Stimulated activated CD4-positive, alpha-beta T cell treated with anti-CD3 and anti-CD28 coated beads, Interleukin-12 subunit alpha, Interleukin-12 subunit beta, amount 100 ng/mL, for 24 hours (primary cell): Measurements from ENCODE around the gene DDX21.
A peak's percentile ranks its signal among the peaks of the same experiment; 100 is the strongest.
"Not testable (repeated sequence)": the region's sequence is repeated elsewhere in the genome, so short reads cannot be mapped to it uniquely, and the experiment has no call there.

Source experiments
- DNase-seq, 2 experiments: peaks; one replicate each; pipeline ENCODE4 v3.0.0-alpha.2; 2020; ENCODE audit warnings: low read depth in 2 of 2

Gene DDX21

DNA sequence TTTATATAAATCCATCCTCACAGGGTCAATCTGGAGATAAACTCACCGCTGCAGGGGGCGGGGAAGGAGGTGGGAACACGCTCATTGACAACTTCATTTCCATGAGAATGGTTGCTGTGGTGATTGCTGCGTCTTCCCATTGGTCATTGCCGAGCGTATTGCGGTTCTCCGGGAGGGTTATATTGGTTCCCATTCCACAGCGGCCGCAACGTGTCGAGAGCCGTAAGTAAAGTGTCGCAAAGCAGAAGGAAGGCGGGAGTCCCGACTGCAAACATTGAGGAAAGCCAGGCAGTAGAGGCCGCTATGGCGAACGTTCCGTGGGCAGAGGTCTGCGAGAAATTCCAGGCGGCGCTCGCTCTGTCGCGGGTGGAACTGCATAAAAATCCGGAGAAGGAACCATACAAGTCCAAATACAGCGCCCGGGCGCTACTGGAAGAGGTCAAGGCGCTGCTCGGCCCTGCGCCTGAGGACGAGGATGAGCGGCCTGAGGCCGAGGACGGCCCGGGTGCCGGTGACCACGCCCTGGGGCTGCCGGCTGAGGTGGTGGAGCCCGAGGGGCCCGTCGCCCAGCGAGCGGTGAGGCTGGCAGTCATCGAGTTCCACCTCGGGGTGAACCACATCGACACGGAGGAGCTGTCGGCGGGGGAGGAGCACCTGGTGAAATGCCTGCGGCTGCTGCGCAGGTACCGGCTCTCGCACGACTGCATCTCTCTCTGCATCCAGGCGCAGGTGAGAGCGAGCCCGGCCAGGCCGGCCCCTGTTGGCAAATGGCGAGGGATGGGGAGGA lies 32.8 kb downstream of the DDX21 start, which contains the start of gene KIFBP:
Gene KIFBP (plus strand): TSS at position 274 of the 787 bp plus-strand sequence. CDS start 30 bp downstream, at position 304.
- peak; percentile 70 to 82 for DNase-seq

DNA sequence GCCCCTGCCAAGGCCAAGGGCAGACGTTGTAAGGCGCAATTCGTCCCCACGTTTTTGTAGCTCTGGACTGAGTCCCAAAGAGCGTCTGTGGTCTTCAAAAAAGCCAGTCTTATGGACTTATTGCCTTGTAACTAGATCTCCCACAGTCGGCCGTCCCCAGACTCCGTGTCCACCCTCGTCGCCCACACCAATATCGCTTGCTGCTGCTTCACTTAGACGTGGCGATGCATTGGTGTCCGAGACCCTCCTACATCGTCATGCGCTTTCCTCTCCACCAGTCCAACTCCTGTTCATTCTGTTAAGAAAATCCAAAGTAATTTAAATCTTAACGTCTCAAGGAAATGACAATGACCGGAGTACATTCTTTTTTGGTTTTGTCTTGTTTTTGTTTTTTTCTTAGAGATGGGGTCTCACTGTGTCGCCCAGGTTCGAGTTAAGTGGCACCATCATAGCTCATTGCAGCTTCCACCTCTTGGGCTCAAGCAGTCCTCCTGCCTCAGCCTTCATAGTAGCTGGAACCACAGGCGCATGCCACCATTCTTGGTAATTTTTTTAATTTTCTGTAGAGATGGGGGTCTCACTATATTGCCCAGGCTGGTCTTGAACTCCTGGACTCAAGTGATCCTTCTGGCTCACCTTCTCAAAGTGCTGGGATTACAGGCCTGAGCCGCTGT lies 33.5 kb downstream of the DDX21 start:
- DNase-seq: no peak

DNA sequence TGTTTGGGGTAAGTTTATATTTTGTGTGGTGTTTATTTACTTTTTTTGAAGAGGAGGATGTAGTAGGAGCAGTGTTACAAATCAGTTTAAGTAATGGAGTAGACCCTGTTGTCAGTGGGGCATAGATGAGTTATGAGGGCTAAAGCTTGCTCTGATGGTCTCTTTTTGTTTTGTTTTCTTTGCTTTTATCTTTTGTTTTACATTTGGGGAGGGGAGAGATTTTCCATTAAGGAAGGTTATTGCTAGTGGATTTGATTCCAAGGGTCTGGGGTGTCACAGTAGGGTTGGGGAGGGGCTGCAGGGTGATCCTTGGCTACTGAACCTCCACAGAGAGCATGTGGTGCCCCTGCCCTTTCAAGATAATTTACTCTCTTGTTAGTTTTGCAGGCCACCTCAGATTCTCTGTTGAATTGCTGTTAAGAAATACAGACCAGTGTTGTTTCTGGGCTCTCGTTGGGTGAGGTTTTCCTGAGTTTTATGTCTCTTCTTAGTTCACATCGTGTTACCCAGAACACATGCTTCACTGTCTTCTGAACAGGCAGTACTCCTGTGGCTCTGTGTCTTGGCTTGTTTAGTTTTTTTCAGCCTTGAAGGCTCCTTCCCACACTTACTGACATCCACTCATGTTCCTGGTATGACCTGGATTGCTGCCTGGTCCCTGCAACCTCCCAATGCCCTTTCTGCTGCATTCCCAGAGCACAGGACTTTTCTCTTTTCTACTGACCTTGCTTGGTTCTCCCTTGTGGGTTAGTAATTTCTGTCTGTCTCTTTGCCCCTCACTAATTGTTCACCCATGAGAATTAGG lies 36.9 kb downstream of the DDX21 start:
- no peak for DNase-seq

DNA sequence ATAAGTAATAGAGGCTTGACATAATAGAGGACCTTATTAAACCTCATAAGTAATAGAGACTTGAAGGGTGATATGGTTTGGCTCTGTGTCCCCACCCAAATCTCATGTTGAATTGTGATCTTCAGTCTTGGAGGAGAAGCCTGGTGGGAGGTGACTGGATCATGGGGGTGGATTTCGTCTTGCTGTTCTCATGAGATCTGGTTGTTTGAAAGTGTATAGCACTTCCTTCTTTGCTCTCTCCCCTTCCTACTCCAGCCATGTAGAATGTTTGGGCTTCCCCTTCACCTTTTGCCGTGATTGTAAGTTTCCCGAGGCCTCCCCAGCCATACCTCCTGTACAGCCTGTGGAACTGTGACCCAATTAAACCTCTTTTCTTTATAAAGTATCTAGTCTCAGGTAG lies 41.2 kb downstream of the DDX21 start:
- DNase-seq: no peak

DNA sequence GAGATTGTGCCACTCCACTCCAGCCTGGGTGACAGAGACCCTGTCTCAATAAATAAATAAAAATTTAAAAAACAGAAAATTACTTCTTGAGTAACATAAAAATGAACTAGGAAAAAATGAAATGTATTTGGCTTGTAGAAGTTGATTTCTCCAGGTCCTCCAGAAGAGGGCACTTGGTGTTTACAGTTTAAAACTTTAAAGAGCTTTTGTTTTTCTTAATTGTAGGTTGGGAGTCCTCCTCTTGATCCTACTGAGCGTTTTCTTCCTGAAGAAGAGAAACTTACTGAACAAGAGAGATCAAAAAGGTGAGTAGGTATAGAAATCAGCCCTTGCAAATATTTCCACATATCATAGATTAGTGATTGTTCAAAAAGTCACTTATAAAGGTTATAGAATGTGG lies 48.9 kb downstream of the DDX21 start:
- DNase-seq: no peak

DNA sequence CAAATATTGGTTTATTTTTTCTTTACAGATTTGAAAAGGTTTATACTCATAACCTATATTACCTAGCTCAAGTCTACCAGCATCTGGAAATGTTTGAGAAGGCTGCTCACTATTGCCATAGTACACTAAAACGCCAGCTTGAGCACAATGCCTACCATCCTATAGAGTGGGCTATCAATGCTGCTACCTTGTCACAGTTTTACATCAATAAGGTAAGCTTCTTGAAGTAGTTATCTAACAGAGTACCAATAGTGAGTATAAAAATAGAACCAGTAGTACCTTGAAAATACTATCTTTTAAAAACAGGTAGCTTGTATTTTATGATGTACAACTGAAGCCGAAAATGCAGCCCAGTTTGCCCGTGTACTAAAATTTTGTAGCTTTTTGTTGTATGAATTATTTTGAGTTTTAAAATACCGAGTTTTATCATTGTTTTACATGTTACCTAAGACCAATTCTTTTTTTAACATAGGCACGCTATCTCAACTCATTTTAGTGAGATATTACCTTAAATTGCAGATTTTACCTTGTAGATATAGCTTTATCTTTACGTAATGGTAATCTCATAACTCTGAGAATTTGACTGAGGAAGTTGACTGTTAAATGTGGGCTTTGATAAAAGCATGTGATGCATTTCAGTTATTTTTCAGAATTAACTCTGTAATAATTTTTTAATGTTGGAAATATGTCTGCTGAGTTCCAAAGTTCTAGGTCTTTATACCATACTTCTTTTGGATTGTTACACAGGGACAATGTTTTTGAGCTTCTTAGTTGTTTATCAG lies 49.9 kb downstream of the DDX21 start:
- no peak for DNase-seq

DNA sequence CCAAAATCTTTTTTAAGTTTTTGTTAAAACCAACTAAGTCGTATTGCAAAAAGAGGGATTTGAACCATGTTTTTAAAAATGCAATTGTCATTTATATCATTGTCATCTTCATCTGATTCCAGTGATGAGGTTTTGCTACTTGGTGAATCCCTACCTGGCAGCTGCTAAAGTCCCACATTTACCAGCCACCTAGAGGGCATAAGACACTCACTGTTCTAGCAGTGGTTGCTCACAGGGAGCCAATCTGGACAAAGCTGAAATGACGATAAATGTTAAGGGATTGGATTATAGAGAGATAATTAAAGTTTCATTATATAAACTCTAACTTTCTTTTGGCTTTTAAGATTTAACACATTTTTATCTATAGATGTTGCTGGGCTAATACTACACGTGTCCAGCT lies 51.3 kb downstream of the DDX21 start:
- DNase-seq: no peak

DNA sequence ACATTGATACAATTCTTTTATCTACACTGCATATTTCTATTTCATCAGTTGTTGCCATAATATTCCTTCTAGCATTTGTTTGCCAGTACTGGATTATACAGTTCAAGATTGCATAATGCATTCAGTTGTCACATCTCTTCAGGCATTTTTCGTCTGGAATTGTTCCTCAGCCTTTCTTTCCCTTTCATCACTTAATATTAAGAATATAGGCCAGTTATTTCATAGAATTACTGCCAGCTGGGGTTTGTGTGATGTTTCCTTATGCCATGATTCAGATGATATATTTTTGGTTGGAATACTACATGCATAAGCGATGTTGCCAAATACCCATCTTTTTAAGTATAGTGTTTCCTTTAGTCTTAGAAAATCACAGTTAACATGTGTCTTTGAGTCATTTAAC lies 53.4 kb downstream of the DDX21 start:
- no peak for DNase-seq

DNA sequence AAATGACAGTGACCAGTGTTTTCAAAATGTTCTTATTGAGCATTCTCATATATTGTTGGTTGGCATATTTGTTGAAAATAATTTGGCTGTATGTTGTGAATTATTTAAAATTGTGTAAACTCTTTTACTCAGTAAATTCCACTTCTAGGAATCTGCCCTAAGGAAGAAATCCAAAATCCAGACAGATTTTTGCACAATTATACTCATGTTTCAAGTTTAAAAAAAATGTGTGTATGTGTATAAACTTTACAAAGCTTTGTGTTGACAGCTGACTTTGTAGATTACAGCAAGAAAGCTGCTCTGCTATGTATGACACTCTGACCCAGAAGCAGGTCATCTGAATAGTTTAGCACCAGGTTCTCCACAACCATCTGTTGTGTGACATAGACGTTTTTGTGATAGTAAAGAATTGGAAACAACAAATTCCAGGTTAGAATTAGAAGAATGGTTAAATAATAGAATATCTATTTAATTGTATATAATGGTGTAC lies 54.2 kb downstream of the DDX21 start:
- DNase-seq: no peak

DNA sequence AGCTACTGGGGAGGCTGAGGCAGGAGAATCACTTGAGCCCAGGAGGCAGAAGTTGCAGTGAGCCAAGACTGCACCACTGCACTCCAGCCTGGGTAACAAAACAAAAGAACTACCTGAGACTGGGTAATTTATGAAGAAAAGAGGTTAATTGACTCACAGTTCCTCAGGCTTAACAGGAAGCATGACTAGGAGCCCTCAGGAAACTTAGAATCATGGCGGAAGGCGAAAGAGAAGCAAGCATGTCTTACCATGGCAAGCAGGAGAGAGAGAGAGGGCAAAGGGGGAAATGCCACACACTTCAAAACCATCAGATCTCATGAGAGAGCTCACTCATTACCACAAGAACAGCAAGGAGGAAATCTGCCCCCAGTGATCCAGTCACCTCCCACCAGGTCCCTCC lies 56.8 kb downstream of the DDX21 start:
- DNase-seq: not testable (repeated sequence)

DNA sequence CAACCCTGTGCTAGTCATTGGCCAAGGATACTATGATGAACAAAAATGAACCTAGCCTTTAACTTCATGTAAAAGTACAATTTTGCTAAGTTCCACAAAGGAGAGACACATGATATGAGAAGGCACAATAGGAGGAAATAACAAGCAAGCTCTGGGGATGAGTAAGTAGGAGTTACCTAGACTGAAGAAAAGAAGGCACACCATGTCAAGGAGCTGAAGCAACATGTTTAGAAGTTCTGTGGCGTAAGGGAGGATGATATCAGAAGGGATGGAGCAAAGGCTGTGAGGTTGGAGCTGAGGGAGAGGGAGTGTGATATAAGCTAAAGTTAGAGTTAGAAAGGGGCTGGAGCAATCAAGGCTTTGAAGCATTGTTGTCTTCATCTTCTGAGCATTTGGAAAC lies 58.2 kb downstream of the DDX21 start:
- DNase-seq: no peak

DNA sequence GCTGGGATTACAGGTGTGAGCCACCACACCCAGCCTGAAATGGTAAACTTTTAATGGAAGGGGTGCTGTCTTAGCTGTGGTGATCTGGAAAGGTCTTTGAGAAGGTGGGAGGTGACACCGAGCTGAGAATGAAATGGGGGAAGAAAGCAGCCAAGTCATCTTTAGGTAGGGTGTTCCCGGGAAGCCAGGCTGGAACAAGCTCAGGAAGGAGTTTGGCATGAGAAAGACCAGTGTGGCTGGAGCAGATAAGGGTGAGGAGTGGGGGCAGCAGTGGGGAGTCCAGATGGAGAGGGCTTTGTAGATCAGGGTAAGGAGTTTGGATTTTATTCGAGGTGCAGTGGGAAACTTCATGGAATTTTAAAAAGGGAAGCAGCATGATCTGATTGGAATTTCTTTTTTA lies 62.6 kb downstream of the DDX21 start:
- no peak for DNase-seq

DNA sequence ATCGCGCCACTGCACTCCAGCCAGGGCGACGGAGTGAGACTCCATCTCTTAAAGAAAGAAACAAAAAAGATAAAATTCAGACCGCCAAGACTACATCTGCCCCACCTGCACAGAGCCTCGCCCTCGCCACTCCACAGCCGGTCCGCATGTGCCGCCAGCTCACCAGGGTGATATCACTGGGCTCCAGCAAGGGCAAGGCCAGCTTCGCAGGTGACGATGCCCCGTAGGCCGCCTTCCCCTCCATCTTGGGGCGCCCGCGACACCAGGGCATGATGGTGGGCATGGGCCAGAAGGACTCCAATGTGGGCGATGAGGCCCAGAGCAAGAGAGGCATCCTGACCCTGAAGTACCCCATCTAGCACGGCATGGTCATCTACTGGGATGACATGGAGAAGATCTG lies 66.6 kb downstream of the DDX21 start:
- no peak for DNase-seq

DNA sequence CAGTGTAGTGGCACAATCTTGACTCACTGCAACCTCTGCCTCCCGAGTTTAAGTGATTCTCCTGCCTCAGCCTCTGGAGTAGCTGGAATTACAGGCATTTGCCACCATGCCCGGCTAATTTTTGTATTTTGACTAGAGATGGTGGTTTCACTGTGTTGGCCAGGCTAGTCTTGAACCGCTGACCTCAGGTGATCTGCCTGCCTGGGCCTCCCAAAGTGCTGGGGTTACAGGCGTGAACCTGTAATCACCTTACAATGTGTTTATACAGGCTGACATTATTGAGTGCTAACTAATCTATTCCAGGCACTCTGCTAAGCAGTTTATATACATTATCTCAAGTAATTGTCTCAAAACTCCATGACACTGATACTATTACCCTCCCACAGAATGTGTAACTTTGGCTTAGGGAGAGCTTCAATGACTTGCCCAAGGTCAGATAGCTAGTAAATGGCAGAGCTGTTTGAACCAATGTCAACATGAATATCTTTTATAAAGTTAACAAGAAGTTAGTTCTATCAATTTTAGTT lies 69.5 kb downstream of the DDX21 start:
- DNase-seq: no peak

DNA sequence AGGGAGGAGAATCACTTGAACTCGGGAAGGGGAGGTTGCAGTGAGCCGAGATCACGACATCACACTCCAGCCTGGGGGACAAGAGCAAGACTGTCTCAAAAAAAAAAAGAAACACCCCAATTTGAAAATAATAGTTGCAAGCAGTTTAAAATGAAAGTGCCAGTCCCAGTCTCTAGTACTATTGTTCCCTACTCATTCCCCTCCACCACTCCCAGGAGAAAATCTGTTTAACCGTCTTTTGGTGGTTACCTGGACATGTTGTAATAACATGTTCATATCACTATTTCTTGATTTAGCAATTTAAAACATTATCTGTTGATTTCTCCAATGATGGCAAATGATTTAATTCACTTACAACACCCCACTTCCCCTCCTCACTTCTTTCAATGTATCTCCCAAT lies 77.3 kb downstream of the DDX21 start:
- no peak for DNase-seq
